Pancreas (tissue), 10 donors: Measurements from ENCODE around the gene BCL11A. TPM values are rescaled to one million over a fixed set of nuclear protein-coding genes. Genes with fewer than 3 reads are reported as not detected.

ENCODE experiments used
- ATAC-seq, 4 donors: fragments of 200-7000 bp; cut with Tn5 transposase; one replicate each; pipeline versions ENCODE4 v1.8.0 to v1.9.1; 2020; ENCODE audit warnings: mild to moderate bottlenecking in 4 of 4, moderate library complexity in 4 of 4
- DNase-seq, 6 donors: peaks; one replicate each; pipeline ENCODE4 v3.0.0-alpha.2; 2020
- FAIRE-seq: peaks from 2 replicates; lab custom pipeline; 2012; peaks lifted over from hg19 to GRCh38; lab: Jason Lieb, UNC
- H3K27ac ChIP-seq, 4 donors: fragments of 200-600 bp; sonication (generic); 1 replicate in 3 of 4; 2 replicates in 1 of 4; pipeline versions ENCODE4 v1.5.0 to v1.8.0; 2020
- H3K27me3 ChIP-seq, 4 donors: fragments of 200-600 bp; one replicate each; pipeline ENCODE4 v1.8.0; 2021
- H3K36me3 ChIP-seq, 3 donors: fragments of 200-600 bp; sonication (generic) in 1 of 3; one replicate each; pipeline versions ENCODE4 v1.5.0 to v1.8.0; 2020 to 2021
- H3K4me1 ChIP-seq, 3 donors: fragments of 200-600 bp; one replicate each; pipeline ENCODE4 v1.8.0; 2021
- H3K4me3 ChIP-seq, 4 donors: fragments of 200-600 bp; sonication (generic) in 2 of 4; one replicate each; pipeline versions ENCODE4 v1.5.0 to v1.8.0; 2020 to 2021
- H3K9me3 ChIP-seq, 4 donors: fragments of 200-600 bp; one replicate each; pipeline ENCODE4 v1.8.0; 2021
- CTCF ChIP-seq, 4 donors: fragments of 200-600 bp; sonication (generic) in 3 of 4; IDR thresholded peaks; one replicate each; pipeline versions ENCODE4 v1.5.0 to v1.8.0; 2021; ENCODE audit warnings: antibody characterized with exemption in 4 of 4
- WGBS, 2 donors: extraction: QIAGEN DNeasy Blood & Tissue Kit; methylation state at CpG; one replicate each; pipeline ENCODE4 v1.1.7; 2013; 5-methylcytosine and 5-hydroxymethylcytosine counted together
- intact Hi-C, 3 donors: fragments of 100-400 bp; cut with DNase I; formaldehyde crosslinking; loops; one replicate each; pipeline versions ENCODE4 v1.11.1 to v1.14.2; 2022
- polyA plus RNA-seq, 2 donors: library from polyadenylated mRNA; stranded (reverse); fragments of 200-250 nt; gene quantifications; one replicate each; pipeline ENCODE4 v1.2.3, GENCODE V29; 2013
- total RNA-seq, 6 donors: library from RNA; stranded (reverse); fragmentation: NEBNext Ultra II Directional in 4 of 6; extraction: Animal tissue kit (Norgen Biotek cat#: 25700) in 4 of 6; gene quantifications; one replicate each; pipeline versions ENCODE4 v1.2.1 to v1.2.4, GENCODE V29; 2021 to 2023
- donor health status: healthy with polysubstance abuse.
- donor health status: DM: no; HTN: no; CAD: no; lungs with moderate emphysema.
- donor health status: DM: no; HTN: no; CAD: no.
- donor health status: control.
- donor health status: control.
- donor health status: Bipolar disorder and iron deficiency.
- donor health status: DM: yes; HTN: yes; CAD: no.
- donor health status: DM: no; HTN: no; CAD: no.
- donor health status: DM: no; HTN: no; CAD: no.
- donor health status: DM: yes; HTN: yes; CAD: no.

BCL11A gene
- total and polyA plus RNA-seq, 8 donors, result 4.4 to 16.1 (median 11.7) TPM

- H3K4me1 ChIP-seq, result peaks cover 42 to 78% (median 70%) of the 10 kb centered on the region in 3 donors
- TF ChIP-seq CTCF (IDR thresholded peaks at IDR 0.05), result no peak
- peak overlapping the region in 1 of 4 donors; percentile 44 for H3K27ac ChIP-seq
- no peaks in the 10 kb centered on the region for H3K9me3 ChIP-seq
- DNase-seq (no peak), ATAC-seq (no peak), FAIRE-seq (no peak)
- intact Hi-C loops, result no loop called here
- H3K4me3 ChIP-seq, result no peak overlapping the region
- no peaks in the 10 kb centered on the region for H3K27me3 ChIP-seq
- 45 to 48% methylated on average over 6 of the region's 6 CpGs for WGBS, 2 donors
- no peaks in the 10 kb centered on the region for H3K36me3 ChIP-seq
Observed at GRCh38 chr2:60534892-60535684, 18.4 kb downstream of the BCL11A start.

GRCh38 chr2:60534052-60534685 is 19.3 kb downstream of the BCL11A start:
- no peak overlapping the region for H3K27ac ChIP-seq

GRCh38 chr2:60533101-60534051 is 20.1 kb downstream of the BCL11A start:
- ATAC-seq, result peak in 2 of 4 donors; percentile 34 to 43
- WGBS, 2 donors, result 25 to 29% methylated on average over 13 of the region's 13 CpGs
- H3K4me1 ChIP-seq, result peaks cover 53 to 77% (median 67%) of the 10 kb centered on the region in 3 donors
- no peak for TF ChIP-seq CTCF (IDR thresholded peaks at IDR 0.05)
- no peaks in the 10 kb centered on the region for H3K27me3 ChIP-seq
- no peak overlapping the region for H3K4me3 ChIP-seq
- no peak for DNase-seq
- intact Hi-C loops, result no loop called here
- no peak for FAIRE-seq
- peak overlapping the region in 2 of 4 donors; percentile 81 to 85 for H3K27ac ChIP-seq
- H3K9me3 ChIP-seq, result no peaks in the 10 kb centered on the region
- H3K36me3 ChIP-seq, result no peaks in the 10 kb centered on the region

More at GRCh38 chr2:60534052-60534685, 19.3 kb downstream of the BCL11A start:
- WGBS, 2 donors, result 59 to 62% methylated on average over 8 of the region's 8 CpGs
- Histone ChIP-seq H3K36me3 (no peaks in the 10 kb centered on the region), H3K9me3 (no peaks in the 10 kb centered on the region), H3K4me1 (peaks cover 50 to 79% (median 69%) of the 10 kb centered on the region in 3 donors), H3K4me3 (no peak overlapping the region), H3K27me3 (no peaks in the 10 kb centered on the region)
- FAIRE-seq (no peak), DNase-seq (no peak), ATAC-seq (no peak)
- intact Hi-C loops, result no loop called here
- no peak for TF ChIP-seq CTCF (IDR thresholded peaks at IDR 0.05)

GRCh38 chr2:60532421-60532820 is 21.0 kb downstream of the BCL11A start:
- 14 to 30% methylated on average over 3 of the region's 3 CpGs for WGBS, 2 donors
- intact Hi-C loops, result no loop called here
- TF ChIP-seq CTCF (IDR thresholded peaks at IDR 0.05), result no peak

More at GRCh38 chr2:60532421-60532820, 21.0 kb downstream of the BCL11A start:
- peak in 1 of 4 donors; percentile 5 for ATAC-seq
- Histone ChIP-seq H3K9me3 (no peaks in the 10 kb centered on the region), H3K4me1 (peaks cover 51 to 67% (median 57%) of the 10 kb centered on the region in 3 donors), H3K36me3 (no peaks in the 10 kb centered on the region), H3K27me3 (no peaks in the 10 kb centered on the region), H3K4me3 (no peak overlapping the region), H3K27ac (peak overlapping the region in 2 of 4 donors; percentile 81 to 85)
- DNase-seq, result no peak
- FAIRE-seq, result no peak
